ENCODE data around the gene COX8C.

The COX8C gene

DNA sequence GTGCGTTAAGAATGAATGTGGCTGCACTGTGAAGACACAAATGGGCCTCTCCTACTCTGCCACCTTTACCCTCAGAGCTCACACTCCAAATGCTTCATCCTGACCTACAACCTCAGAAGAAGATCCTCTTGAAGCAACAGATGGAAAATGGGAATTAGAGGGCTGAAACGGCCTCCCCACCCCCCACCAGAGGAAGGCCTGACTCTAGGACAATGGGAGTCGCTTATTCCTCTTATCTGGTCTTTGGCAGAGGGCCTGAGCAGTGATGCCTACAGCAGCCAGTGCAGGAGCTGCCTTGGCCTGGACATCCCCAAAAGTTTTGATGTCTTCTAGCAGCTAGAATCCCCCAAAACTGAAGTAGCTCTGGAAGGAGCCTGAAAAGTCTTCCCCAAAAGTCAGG is 43.3 kb upstream of the COX8C start:
- POLR2A ChIA-PET = no interaction called here
- TF ChIP-seq, protein P1, sequence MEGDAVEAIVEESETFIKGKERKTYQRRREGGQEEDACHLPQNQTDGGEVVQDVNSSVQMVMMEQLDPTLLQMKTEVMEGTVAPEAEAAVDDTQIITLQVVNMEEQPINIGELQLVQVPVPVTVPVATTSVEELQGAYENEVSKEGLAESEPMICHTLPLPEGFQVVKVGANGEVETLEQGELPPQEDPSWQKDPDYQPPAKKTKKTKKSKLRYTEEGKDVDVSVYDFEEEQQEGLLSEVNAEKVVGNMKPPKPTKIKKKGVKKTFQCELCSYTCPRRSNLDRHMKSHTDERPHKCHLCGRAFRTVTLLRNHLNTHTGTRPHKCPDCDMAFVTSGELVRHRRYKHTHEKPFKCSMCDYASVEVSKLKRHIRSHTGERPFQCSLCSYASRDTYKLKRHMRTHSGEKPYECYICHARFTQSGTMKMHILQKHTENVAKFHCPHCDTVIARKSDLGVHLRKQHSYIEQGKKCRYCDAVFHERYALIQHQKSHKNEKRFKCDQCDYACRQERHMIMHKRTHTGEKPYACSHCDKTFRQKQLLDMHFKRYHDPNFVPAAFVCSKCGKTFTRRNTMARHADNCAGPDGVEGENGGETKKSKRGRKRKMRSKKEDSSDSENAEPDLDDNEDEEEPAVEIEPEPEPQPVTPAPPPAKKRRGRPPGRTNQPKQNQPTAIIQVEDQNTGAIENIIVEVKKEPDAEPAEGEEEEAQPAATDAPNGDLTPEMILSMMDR (IDR thresholded peaks at IDR 0.05; ENCODE audit: control extremely low read depth, extremely low read depth, low read depth, missing control alignments) = no peak
- CTCF ChIA-PET = interaction anchor here (3.2 kb wide), 1 partner anchor 12 kb away, joined by 12 read pairs; no protein-coding TSS in a partner anchor
- DNase-seq (ENCODE audit: extremely low spot score) = no peak

- POLR2A ChIA-PET = no interaction called here
- no peak for DNase-seq (ENCODE audit: extremely low spot score)
- TF ChIP-seq, protein P1 (IDR thresholded peaks at IDR 0.05; ENCODE audit: control extremely low read depth, extremely low read depth, low read depth, missing control alignments) = no peak
- CTCF ChIA-PET = interaction anchor here (1.0 to 1.4 kb wide), 2 partner anchors 14 to 19 kb away, joined by 3 to 4 read pairs; no protein-coding TSS in a partner anchor
These were observed 42.2 kb upstream of the COX8C start for GRCh38 chr14:93304771-93305170.

- ChIA-PET POLR2A (no interaction called here), CTCF (interaction anchor here (1.0 to 1.4 kb wide), 2 partner anchors 13 to 18 kb away, joined by 3 to 4 read pairs; no protein-coding TSS in a partner anchor)
- TF ChIP-seq, protein P1 (IDR thresholded peaks at IDR 0.05; ENCODE audit: control extremely low read depth, extremely low read depth, low read depth, missing control alignments) = no peak
- DNase-seq (ENCODE audit: extremely low spot score) = no peak
These were observed 41.1 kb upstream of the COX8C start for GRCh38 chr14:93305725-93306418.

DNA sequence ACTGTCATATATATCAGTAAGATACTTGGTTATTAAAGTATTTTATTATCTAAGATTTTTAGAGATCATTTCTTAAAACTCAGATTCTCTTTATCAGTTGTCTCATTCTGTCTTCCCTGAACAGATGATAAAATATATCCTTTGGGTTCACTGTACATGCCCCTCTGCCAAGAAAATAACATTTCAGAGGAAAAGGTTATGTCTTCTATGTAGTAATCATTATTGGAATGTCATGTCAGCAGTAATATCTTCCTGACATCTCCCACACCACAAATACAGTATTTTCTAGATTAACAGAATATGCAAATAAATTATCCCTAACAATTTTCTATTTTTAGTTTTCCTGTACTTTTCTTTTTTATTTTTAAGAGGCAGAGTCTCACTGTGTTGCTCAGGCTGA is 40.2 kb upstream of the COX8C start:
- DNase-seq (ENCODE audit: extremely low spot score) = no peak
- POLR2A ChIA-PET = no interaction called here
- CTCF ChIA-PET = interaction anchor here (0.8 to 1.1 kb wide), 3 partner anchors 8 to 13 kb away, joined by 3 read pairs; no protein-coding TSS in a partner anchor
- TF ChIP-seq, protein P1 (IDR thresholded peaks at IDR 0.05; ENCODE audit: control extremely low read depth, extremely low read depth, low read depth, missing control alignments) = no peak

GRCh38 chr14:93308686-93309345 is 38.2 kb upstream of the COX8C start:
- ChIA-PET POLR2A (no interaction called here), CTCF (no interaction called here)
- no peak for DNase-seq (ENCODE audit: extremely low spot score)
- TF ChIP-seq, protein P1 (IDR thresholded peaks at IDR 0.05; ENCODE audit: control extremely low read depth, extremely low read depth, low read depth, missing control alignments) = no peak

GRCh38 chr14:93309427-93309966 is 37.5 kb upstream of the COX8C start:
- ChIA-PET CTCF (no interaction called here), POLR2A (interaction anchor here (0.7 kb wide), 1 partner anchor 103 kb away, joined by 7 read pairs; no protein-coding TSS in a partner anchor)
- TF ChIP-seq, protein P1 (IDR thresholded peaks at IDR 0.05; ENCODE audit: control extremely low read depth, extremely low read depth, low read depth, missing control alignments) = no peak
- no peak for DNase-seq (ENCODE audit: extremely low spot score)
